ENCODE data around the gene ANKRD35.

GRCh38 chr1:145871994-145872924, 13.4 kb downstream of the ANKRD35 start:
- TF ChIP-seq SUZ12 (IDR thresholded peaks at IDR 0.05; ENCODE audit: extremely low read depth, insufficient read depth, insufficient read length) (no peak), YY1 (IDR thresholded peaks at IDR 0.05; ENCODE audit: insufficient read depth, insufficient read length) (no peak)
